Breast epithelium (tissue), 3 donors: ENCODE measurements around the gene CLMP.

ENCODE experiments used
- CTCF ChIP-seq, 3 donors: fragments of 450-650 bp; IDR thresholded peaks; one replicate each; pipeline ENCODE4 v1.5.1; 2016 to 2017; ENCODE audit warnings: antibody characterized with exemption in 3 of 3, mild to moderate bottlenecking in 3 of 3, moderate library complexity in 3 of 3
- POLR2A ChIP-seq: fragments of 450-650 bp; IDR thresholded peaks from one replicate; pipeline ENCODE4 v1.6.1; 2016; ENCODE audit warnings: antibody characterized with exemption, mild to moderate bottlenecking, moderate library complexity
- POLR2AphosphoS5 ChIP-seq, 3 donors: sonication (generic); formaldehyde crosslinking; IDR thresholded peaks; one replicate each; pipeline ENCODE4 v1.6.1; 2017; ENCODE audit warnings: antibody characterized with exemption in 3 of 3

GRCh38 chr11:123047947-123048293 is 147.1 kb downstream of the CLMP start:
- TF ChIP-seq CTCF (IDR thresholded peaks at IDR 0.05), result no peak
- TF ChIP-seq POLR2AphosphoS5 (IDR thresholded peaks at IDR 0.05), result no peak
- no peak for TF ChIP-seq POLR2A
